ENCODE results near the gene ZBTB17. TPM values are rescaled to one million over a fixed set of nuclear protein-coding genes. Genes with fewer than 3 reads are reported as not detected.
A peak's percentile ranks its signal among the peaks of the same experiment; 100 is the strongest.
"Not testable (repeated sequence)": the region's sequence is repeated elsewhere in the genome, so short reads cannot be mapped to it uniquely, and the experiment has no call there.

Gene ZBTB17
- polyA plus RNA-seq, result 10 to 100 TPM; 27.8 to 41.7 TPM

DNA sequence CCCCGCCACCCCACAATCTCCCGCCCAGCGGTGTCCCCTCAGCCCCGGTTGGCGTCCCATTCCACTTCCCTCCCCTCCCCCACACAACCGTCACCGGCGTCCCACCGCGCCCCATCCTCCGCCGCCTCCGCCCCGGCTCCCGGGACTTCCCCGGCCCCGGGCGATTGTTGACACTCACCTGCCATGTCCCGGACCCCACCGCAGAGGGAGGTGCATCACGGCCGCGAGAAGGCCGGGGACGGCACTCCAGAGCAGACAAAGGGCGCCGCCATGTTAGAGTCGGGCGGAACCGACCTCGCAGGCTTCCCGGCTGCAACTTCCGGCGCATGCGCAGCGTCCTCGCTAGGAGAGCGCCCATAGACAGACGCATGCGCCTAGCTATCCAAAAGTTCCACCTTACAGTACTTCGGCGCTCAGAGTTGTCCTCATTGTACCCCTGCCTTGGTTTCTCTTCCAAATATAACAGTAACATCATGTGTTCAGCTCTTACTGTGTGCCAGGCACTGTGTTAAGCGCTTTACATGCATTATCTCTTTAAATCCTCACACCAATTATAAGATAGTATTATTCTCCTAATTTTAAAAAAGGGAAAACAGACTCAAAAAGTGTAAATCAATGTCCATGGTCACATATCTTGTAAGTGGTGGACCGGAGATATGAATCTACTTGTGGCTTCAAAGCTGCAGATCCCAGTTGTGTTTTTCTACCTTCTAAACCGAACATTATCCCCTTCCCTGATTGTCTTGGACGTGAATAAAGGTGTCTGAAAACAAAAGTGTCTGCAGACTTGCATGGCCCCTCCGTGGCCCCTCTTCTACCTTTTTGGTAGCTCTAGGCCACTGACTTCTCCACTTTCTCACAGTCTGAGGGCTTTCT is at the start of gene ZBTB17:
TSS of gene ZBTB17 (minus strand) at position 297 of the 876 bp plus-strand sequence. CDS start 27,606 bp downstream, outside the sequence.
- H3K27me3 ChIP-seq (ENCODE audit: control insufficient read depth in 1 of 2, insufficient read depth in 2 of 2, low read length in 2 of 2), result no peaks in the 10 kb centered on the region
- H3K4me1 ChIP-seq (ENCODE audit: control insufficient read depth in 2 of 2, insufficient read depth in 2 of 2, low read length in 1 of 2), result no peaks in the 10 kb centered on the region
- peak within 1 kb of the TSS; percentile 77 to 94 for H3K4me3 ChIP-seq (ENCODE audit: low read depth in 1 of 2, low read length in 2 of 2)
- H3K27ac ChIP-seq (ENCODE audit: low read depth in 2 of 2, low read length in 1 of 2), result peak within 1 kb of the TSS; percentile 68 to 82
- WGBS, 2 donors, result 8 to 9% methylated on average over 45 to 47 of the region's 47 CpGs
- peaks cover 0 to 9% of the 10 kb centered on the region in 2 donors for H3K36me3 ChIP-seq (ENCODE audit: control insufficient read depth in 2 of 2, insufficient read depth in 2 of 2, low read length in 1 of 2)
- no peaks in the 10 kb centered on the region for H3K9me3 ChIP-seq (ENCODE audit: control insufficient read depth in 2 of 2, insufficient read depth in 1 of 2, low read depth in 1 of 2, low read length in 1 of 2)

DNA sequence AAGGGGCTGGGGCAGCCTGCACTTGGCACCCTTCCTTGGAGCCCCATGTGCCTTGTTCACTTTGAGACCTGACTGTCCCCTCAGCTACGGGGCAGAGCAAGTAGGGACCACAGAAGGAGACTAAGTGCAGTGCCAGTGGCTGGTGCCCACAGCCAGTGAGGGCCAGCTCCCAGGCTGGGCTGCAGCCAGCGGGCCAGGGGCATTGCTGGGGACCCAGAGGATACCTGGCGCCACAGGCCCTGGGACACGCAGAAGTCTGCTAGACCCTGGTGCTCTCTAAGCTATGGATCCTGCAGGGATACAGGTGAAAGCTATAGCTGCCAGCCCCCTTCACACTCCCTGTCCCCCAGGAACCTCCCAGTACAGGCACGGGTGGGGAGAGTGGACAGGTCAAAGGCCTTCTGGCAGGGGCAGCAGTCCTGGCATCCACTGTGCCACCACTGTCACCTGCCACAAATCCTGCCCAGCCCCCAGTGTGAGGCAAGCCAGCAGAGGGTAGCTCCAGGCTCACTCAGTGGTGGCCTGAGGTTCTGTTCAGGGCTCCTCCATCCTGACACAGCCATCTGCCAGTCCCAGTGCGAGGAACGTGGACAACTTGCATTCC is 47.3 kb upstream of the ZBTB17 start:
- H3K9me3 ChIP-seq (ENCODE audit: control insufficient read depth in 2 of 2, insufficient read depth in 1 of 2, low read depth in 1 of 2, low read length in 1 of 2), result no peaks in the 10 kb centered on the region
- no peaks in the 10 kb centered on the region for H3K36me3 ChIP-seq (ENCODE audit: control insufficient read depth in 2 of 2, insufficient read depth in 2 of 2, low read length in 1 of 2)
- no peak overlapping the region for H3K27ac ChIP-seq (ENCODE audit: low read depth in 2 of 2, low read length in 1 of 2)
- no peaks in the 10 kb centered on the region for H3K4me1 ChIP-seq (ENCODE audit: control insufficient read depth in 2 of 2, insufficient read depth in 2 of 2, low read length in 1 of 2)
- 74 to 87% methylated on average over 7 of the region's 7 CpGs for WGBS, 2 donors
- H3K4me3 ChIP-seq (ENCODE audit: low read depth in 1 of 2, low read length in 2 of 2), result no peak overlapping the region
- H3K27me3 ChIP-seq (ENCODE audit: control insufficient read depth in 1 of 2, insufficient read depth in 2 of 2, low read length in 2 of 2), result no peaks in the 10 kb centered on the region

DNA sequence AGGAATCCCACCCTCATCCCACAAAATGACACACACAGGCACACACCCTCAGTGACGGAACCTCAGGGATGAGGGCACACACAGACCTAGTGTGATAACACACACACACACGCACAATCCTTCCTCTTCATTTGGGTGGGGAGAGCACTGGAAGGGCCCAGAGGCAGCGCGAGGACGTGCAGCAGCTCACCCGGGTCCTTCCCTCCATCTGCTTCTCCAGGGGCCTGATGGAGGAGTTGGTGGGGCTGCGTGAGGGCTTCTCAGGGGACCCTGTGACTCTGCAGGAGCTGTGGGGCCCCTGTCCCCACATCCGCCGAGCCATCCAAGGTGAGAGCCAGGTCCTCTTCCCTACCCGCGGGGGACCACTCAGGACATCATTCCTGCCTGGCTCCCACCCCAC is 46.5 kb upstream of the ZBTB17 start:
- Histone ChIP-seq H3K27me3 (ENCODE audit: control insufficient read depth in 1 of 2, insufficient read depth in 2 of 2, low read length in 2 of 2) (no peaks in the 10 kb centered on the region), H3K27ac (ENCODE audit: low read depth in 2 of 2, low read length in 1 of 2) (no peak overlapping the region), H3K36me3 (ENCODE audit: control insufficient read depth in 2 of 2, insufficient read depth in 2 of 2, low read length in 1 of 2) (no peaks in the 10 kb centered on the region), H3K4me1 (ENCODE audit: control insufficient read depth in 2 of 2, insufficient read depth in 2 of 2, low read length in 1 of 2) (peaks cover 0 to 4% of the 10 kb centered on the region in 2 donors), H3K4me3 (ENCODE audit: low read depth in 1 of 2, low read length in 2 of 2) (no peak overlapping the region), H3K9me3 (ENCODE audit: control insufficient read depth in 2 of 2, insufficient read depth in 1 of 2, low read depth in 1 of 2, low read length in 1 of 2) (no peaks in the 10 kb centered on the region)
- WGBS, 2 donors, result 81 to 83% methylated on average over 9 to 11 of the region's 11 CpGs

DNA sequence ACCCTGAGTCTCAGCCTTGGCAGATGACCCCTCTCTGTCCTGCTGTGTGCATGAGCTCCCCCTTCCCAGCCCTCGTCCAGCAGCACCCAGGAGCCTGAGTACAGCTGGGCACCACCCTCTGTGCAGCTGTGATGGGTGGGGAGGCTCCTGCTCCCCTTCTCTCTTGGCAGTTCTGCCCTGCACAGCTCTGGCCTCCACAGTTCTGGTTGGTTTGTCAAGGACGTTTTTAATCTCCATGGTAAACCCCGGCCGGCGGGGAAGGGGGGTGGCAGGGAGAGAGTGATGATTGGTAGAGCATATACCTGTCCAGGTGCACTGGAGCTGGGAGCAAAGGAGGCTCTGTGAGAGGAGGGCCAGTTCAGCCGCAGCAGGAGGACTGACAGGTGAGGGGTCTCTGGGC is 45.8 kb upstream of the ZBTB17 start, which contains the start of gene CLCNKA:
TSS of gene CLCNKA (plus strand) at position 356 of the 400 bp plus-strand sequence. CDS start 584 bp downstream, outside the sequence.
- Histone ChIP-seq H3K27ac (ENCODE audit: low read depth in 2 of 2, low read length in 1 of 2) (no peak within 1 kb of the TSS), H3K27me3 (ENCODE audit: control insufficient read depth in 1 of 2, insufficient read depth in 2 of 2, low read length in 2 of 2) (no peaks in the 10 kb centered on the region), H3K4me1 (ENCODE audit: control insufficient read depth in 2 of 2, insufficient read depth in 2 of 2, low read length in 1 of 2) (peaks cover 0 to 4% of the 10 kb centered on the region in 2 donors), H3K36me3 (ENCODE audit: control insufficient read depth in 2 of 2, insufficient read depth in 2 of 2, low read length in 1 of 2) (no peaks in the 10 kb centered on the region), H3K4me3 (ENCODE audit: low read depth in 1 of 2, low read length in 2 of 2) (no peak within 1 kb of the TSS), H3K9me3 (ENCODE audit: control insufficient read depth in 2 of 2, insufficient read depth in 1 of 2, low read depth in 1 of 2, low read length in 1 of 2) (no peaks in the 10 kb centered on the region)
- WGBS, 2 donors, result 44 to 45% methylated on average over 6 of the region's 6 CpGs

DNA sequence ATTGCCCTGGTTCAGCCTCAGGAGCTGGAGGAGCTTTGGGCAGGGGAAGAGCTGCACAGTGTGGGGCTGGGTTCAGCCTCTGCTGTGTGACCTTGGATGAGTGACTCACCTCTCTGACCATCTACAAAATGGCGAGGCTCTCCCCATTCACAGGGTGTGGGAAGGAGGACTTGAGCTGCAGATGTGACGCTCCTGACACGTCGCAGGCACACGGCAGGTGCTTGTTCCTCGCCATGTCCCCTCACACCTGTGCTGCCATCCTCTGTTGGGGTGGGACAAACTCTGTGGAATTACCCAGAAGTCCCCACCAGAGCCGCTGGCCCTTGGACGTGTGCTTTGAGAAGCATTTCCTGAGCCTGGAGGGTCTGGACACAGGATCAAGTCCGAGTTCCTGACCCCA is 45.0 kb upstream of the ZBTB17 start:
- not testable (repeated sequence) for H3K36me3 ChIP-seq (ENCODE audit: control insufficient read depth in 2 of 2, insufficient read depth in 2 of 2, low read length in 1 of 2); H3K9me3 ChIP-seq (ENCODE audit: control insufficient read depth in 2 of 2, insufficient read depth in 1 of 2, low read depth in 1 of 2, low read length in 1 of 2); H3K27ac ChIP-seq (ENCODE audit: low read depth in 2 of 2, low read length in 1 of 2); H3K4me1 ChIP-seq (ENCODE audit: control insufficient read depth in 2 of 2, insufficient read depth in 2 of 2, low read length in 1 of 2); H3K4me3 ChIP-seq (ENCODE audit: low read depth in 1 of 2, low read length in 2 of 2); H3K27me3 ChIP-seq (ENCODE audit: control insufficient read depth in 1 of 2, insufficient read depth in 2 of 2, low read length in 2 of 2)
- 85% methylated on average over 8 to 9 of the region's 9 CpGs for WGBS, 2 donors

DNA sequence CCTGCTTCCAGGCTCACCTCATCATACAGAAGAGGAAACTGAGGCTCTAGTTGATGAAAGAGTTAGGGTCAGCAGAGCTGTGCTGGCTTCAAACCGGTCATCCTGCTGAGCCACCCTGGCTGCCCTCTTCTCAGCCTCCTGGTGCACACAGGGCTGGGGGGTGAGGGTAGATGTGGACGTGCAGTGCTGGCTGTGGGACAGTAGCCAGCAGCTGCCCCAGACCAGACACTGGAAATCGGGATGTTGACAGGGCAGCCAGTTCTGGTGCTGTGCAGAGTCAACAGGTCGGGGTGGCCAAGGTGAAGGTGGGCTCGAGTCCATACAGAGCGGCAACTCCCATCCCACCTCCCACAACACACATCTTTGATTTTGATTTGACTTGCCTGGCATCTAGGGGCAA is 44.4 kb upstream of the ZBTB17 start:
- H3K27me3 ChIP-seq (ENCODE audit: control insufficient read depth in 1 of 2, insufficient read depth in 2 of 2, low read length in 2 of 2), result no peaks in the 10 kb centered on the region
- 81 to 83% methylated on average over 6 of the region's 6 CpGs for WGBS, 2 donors
- no peaks in the 10 kb centered on the region for H3K9me3 ChIP-seq (ENCODE audit: control insufficient read depth in 2 of 2, insufficient read depth in 1 of 2, low read depth in 1 of 2, low read length in 1 of 2)
- H3K36me3 ChIP-seq (ENCODE audit: control insufficient read depth in 2 of 2, insufficient read depth in 2 of 2, low read length in 1 of 2), result no peaks in the 10 kb centered on the region
- peaks cover 0 to 4% of the 10 kb centered on the region in 2 donors for H3K4me1 ChIP-seq (ENCODE audit: control insufficient read depth in 2 of 2, insufficient read depth in 2 of 2, low read length in 1 of 2)
- peak overlapping the region; percentile 77 to 81 for H3K27ac ChIP-seq (ENCODE audit: low read depth in 2 of 2, low read length in 1 of 2)
- no peak overlapping the region for H3K4me3 ChIP-seq (ENCODE audit: low read depth in 1 of 2, low read length in 2 of 2)

DNA sequence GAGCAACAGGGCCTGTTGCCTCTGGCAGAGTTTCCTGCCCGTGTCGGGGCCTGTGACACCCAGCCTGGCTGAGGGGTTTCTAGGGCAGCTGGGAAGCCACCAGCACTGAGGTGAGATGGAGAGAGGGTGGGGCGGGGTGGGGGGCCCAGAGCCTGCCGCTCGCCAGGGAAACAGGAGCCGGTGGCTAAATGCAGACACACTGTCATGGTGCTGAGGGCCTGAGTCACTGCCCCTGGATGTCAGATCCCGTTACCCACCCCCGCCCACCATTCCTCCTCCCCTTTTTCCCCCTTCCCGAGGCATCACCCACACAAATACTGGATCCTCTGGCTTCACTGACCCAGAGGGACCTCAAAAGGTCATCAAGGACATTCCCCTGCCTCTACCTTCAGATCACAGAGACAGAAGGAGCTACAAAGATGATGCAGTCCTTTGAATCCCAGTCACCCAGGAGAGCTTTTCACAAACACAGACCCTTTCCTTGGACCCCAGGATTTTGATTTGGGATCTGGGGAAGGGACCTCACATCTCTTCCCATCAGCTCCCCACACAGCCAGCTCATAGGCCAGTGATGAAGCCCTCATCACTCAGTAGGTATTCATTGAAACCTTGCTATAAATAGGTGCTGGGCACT is 43.9 kb upstream of the ZBTB17 start:
- WGBS, 2 donors, result 55 to 71% methylated on average over 9 of the region's 9 CpGs
- H3K27me3 ChIP-seq (ENCODE audit: control insufficient read depth in 1 of 2, insufficient read depth in 2 of 2, low read length in 2 of 2), result no peaks in the 10 kb centered on the region
- H3K4me3 ChIP-seq (ENCODE audit: low read depth in 1 of 2, low read length in 2 of 2), result no peak overlapping the region
- H3K27ac ChIP-seq (ENCODE audit: low read depth in 2 of 2, low read length in 1 of 2), result peak overlapping the region; percentile 77 to 81
- H3K36me3 ChIP-seq (ENCODE audit: control insufficient read depth in 2 of 2, insufficient read depth in 2 of 2, low read length in 1 of 2), result no peaks in the 10 kb centered on the region
- no peaks in the 10 kb centered on the region for H3K9me3 ChIP-seq (ENCODE audit: control insufficient read depth in 2 of 2, insufficient read depth in 1 of 2, low read depth in 1 of 2, low read length in 1 of 2)
- peaks cover 0 to 5% of the 10 kb centered on the region in 2 donors for H3K4me1 ChIP-seq (ENCODE audit: control insufficient read depth in 2 of 2, insufficient read depth in 2 of 2, low read length in 1 of 2)

DNA sequence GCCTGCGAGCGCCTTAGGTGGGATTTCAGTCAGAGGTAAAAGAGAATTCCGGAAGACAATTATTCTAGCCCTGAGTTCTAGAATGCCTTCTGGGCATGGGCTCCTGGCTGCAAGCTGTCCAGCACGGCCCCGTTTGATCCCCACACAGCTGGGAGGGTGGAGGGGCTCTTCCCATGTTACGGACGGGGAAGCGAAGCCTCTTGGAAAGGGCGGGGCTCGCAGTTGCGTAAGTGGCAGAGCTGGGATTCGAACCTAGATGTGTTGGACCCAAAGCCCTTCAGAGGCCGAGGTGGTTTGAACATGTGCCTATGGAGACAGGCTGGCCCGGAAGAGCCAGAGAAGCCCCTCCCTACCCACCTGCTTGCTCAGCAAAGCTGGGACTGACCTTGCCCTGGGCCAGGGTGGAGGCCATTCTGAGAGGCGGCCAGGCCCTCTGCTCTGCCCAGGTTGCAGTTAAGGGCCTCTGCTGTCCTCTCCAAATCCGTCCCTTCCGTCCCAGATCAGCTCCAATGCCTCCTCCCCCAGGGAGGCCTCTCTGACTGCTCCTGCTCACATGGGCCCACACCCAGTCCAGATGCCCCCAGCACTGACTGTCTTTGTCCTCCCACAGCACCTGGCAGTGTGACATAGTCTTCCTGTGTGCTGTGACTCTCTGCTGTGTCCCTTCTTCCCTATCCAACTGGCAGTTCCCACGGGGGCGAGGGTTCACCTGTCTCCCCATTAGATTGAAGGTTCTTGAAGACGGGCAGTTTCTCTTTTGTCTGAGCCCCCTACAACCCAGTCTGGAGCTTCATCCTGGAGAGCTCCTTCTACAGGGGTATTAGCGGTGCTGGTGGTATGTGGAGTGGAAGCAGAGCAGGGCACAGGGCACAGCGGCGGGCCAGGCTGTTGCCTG is 43.1 kb upstream of the ZBTB17 start:
- Histone ChIP-seq H3K27ac (ENCODE audit: low read depth in 2 of 2, low read length in 1 of 2) (peak overlapping the region; percentile 77 to 81), H3K36me3 (ENCODE audit: control insufficient read depth in 2 of 2, insufficient read depth in 2 of 2, low read length in 1 of 2) (no peaks in the 10 kb centered on the region), H3K4me1 (ENCODE audit: control insufficient read depth in 2 of 2, insufficient read depth in 2 of 2, low read length in 1 of 2) (peaks cover 0 to 8% of the 10 kb centered on the region in 2 donors), H3K4me3 (ENCODE audit: low read depth in 1 of 2, low read length in 2 of 2) (no peak overlapping the region), H3K27me3 (ENCODE audit: control insufficient read depth in 1 of 2, insufficient read depth in 2 of 2, low read length in 2 of 2) (no peaks in the 10 kb centered on the region), H3K9me3 (ENCODE audit: control insufficient read depth in 2 of 2, insufficient read depth in 1 of 2, low read depth in 1 of 2, low read length in 1 of 2) (no peaks in the 10 kb centered on the region)
- 72 to 79% methylated on average over 22 to 23 of the region's 23 CpGs for WGBS, 2 donors

DNA sequence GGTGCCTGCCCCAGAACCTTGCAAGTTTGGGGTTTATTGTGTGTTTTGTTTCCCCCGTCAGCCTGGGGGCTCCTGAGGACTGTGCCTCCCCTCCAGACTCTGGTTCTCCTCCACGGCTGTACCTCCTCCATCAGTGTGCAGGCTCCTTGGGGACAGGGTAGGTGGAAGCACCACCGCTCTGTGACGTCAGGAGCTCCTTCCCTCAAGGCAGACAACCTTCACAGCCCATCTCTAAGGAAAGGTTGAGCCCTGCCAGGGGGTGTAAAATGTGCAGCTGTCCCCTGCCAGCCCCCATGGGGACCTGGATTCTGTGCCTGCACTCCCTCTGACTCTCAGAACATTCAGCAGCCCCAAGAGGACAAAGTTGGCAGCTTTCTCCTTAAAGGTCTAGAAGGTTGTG is 42.4 kb upstream of the ZBTB17 start:
- peaks cover 0 to 8% of the 10 kb centered on the region in 2 donors for H3K4me1 ChIP-seq (ENCODE audit: control insufficient read depth in 2 of 2, insufficient read depth in 2 of 2, low read length in 1 of 2)
- H3K4me3 ChIP-seq (ENCODE audit: low read depth in 1 of 2, low read length in 2 of 2), result no peak overlapping the region
- 56 to 65% methylated on average over 4 of the region's 4 CpGs for WGBS, 2 donors
- no peaks in the 10 kb centered on the region for H3K27me3 ChIP-seq (ENCODE audit: control insufficient read depth in 1 of 2, insufficient read depth in 2 of 2, low read length in 2 of 2)
- peak overlapping the region; percentile 77 to 81 for H3K27ac ChIP-seq (ENCODE audit: low read depth in 2 of 2, low read length in 1 of 2)
- no peaks in the 10 kb centered on the region for H3K36me3 ChIP-seq (ENCODE audit: control insufficient read depth in 2 of 2, insufficient read depth in 2 of 2, low read length in 1 of 2)
- no peaks in the 10 kb centered on the region for H3K9me3 ChIP-seq (ENCODE audit: control insufficient read depth in 2 of 2, insufficient read depth in 1 of 2, low read depth in 1 of 2, low read length in 1 of 2)

Measured in esophagus (tissue), 2 donors.